GM20431 (cell line): Measurements from ENCODE around the gene SP2.

Experiments used
- in situ Hi-C: fragments of 300-500 bp; cut with MseI, MboI; formaldehyde crosslinking; loops from one replicate; pipeline ENCODE4 v1.15.0; 2020; ENCODE audit warnings: low sequenced_read_pairs; ENCODE audit not compliant: unreplicated experiment

Gene SP2

GRCh38 chr17:47964856-47965255, 68.8 kb downstream of the SP2 start:
- in situ Hi-C loops, result no loop called here

GRCh38 chr17:47966079-47966519, 70.1 kb downstream of the SP2 start:
- in situ Hi-C loops, result no loop called here

- in situ Hi-C loops, result no loop called here
Observed at GRCh38 chr17:47967607-47968252, 71.7 kb downstream of the SP2 start.

GRCh38 chr17:47968836-47969235, 72.8 kb downstream of the SP2 start:
- in situ Hi-C loops, result no loop called here

GRCh38 chr17:47969930-47970724, 74.1 kb downstream of the SP2 start:
- in situ Hi-C loops, result no loop called here

- in situ Hi-C loops, result no loop called here
Observed at GRCh38 chr17:47970725-47971499, 74.9 kb downstream of the SP2 start, which contains the start of gene CDK5RAP3. TSS of gene CDK5RAP3 (plus strand) at chr17:47971113. CDS start at chr17:47971147, 34 bp downstream.

GRCh38 chr17:47973541-47973940, 77.5 kb downstream of the SP2 start:
- in situ Hi-C loops, result no loop called here

GRCh38 chr17:47975189-47975822, 79.3 kb downstream of the SP2 start:
- in situ Hi-C loops, result no loop called here

- in situ Hi-C loops, result no loop called here
Observed at GRCh38 chr17:47975823-47976205, 79.8 kb downstream of the SP2 start.

- in situ Hi-C loops, result no loop called here
Observed at GRCh38 chr17:47978324-47978723, 82.3 kb downstream of the SP2 start.
